K562 (cell line): ENCODE data around the gene AKR1A1. TPM values are rescaled to one million over a fixed set of nuclear protein-coding genes. Genes with fewer than 3 reads are reported as not detected.

ENCODE experiments used
- ATAC-seq: fragments of 200-7000 bp; cut with Tn5 transposase; 3 replicates; pipeline ENCODE4 v1.9.1; 2020; ENCODE audit warnings: moderate library complexity
- BruUV-seq: library from RNA; stranded (reverse); fragments of 400-500 nt; replicated peaks from 2 replicates; lab custom pipeline; 2021; lab: Mats Ljungman, UMichigan
- CTCF ChIA-PET: fragments of 300-600 bp; formaldehyde crosslinking; extraction: SDS; loops from one replicate; lab custom pipeline; 2021; ENCODE audit warnings: low intra/inter-chr PET ratio; lab: Yijun Ruan, JAX
- POLR2A ChIA-PET: fragments of 300-600, 350-650 bp; sonication (Branson Sonifier 250); formaldehyde crosslinking; extraction: SDS; loops from one replicate; lab custom pipeline; 2021; ENCODE audit warnings: antibody characterized with exemption, inconsistent platforms; lab: Yijun Ruan, JAX
- DNase-seq, 4 experiments: peaks; one replicate each; pipeline versions ENCODE4 v3.0.0 to v3.0.0-alpha.2; 2011 to 2018; ENCODE audit warnings: low spot score in 3 of 4, mixed read lengths in 3 of 4; ENCODE audit errors: extremely low read depth in 1 of 4
- FAIRE-seq: peaks from 2 replicates; lab custom pipeline; 2011; peaks lifted over from hg19 to GRCh38; lab: Jason Lieb, UNC
- H2AFZ ChIP-seq: 2 replicates; pipeline ENCODE4 v1.6.0; 2011; ENCODE audit warnings: low read depth, low read length, control low read depth, inconsistent platforms
- H3K27ac ChIP-seq: fragments of 200-600 bp; 3 replicates; pipeline ENCODE4 v1.8.0; 2011; ENCODE audit warnings: low read depth, mild to moderate bottlenecking, control low read depth, inconsistent platforms, low read length, moderate library complexity, mixed read lengths; ENCODE audit errors: extremely low read depth
- H3K27me3 ChIP-seq, 2 experiments: fragments of 300-600 bp in 1 of 2; 2 replicates in 1 of 2; 3 replicates in 1 of 2; pipeline versions ENCODE4 v1.6.0 to v1.8.0; 2011; ENCODE audit warnings: inconsistent platforms in 2 of 2, low read length in 2 of 2, mild to moderate bottlenecking in 1 of 2, mixed read lengths in 1 of 2, moderate library complexity in 1 of 2; ENCODE audit not compliant: control insufficient read depth in 2 of 2, insufficient read depth in 2 of 2
- H3K36me3 ChIP-seq: fragments of 300-600 bp; 3 replicates; pipeline ENCODE4 v1.8.0; 2011; ENCODE audit warnings: mild to moderate bottlenecking, low read length, inconsistent platforms; ENCODE audit not compliant: control insufficient read depth, insufficient read depth
- H3K4me1 ChIP-seq, 2 experiments: fragments of 200-600 bp in 1 of 2; replicated peaks in 1 of 2; 2 replicates in 1 of 2; 3 replicates in 1 of 2; pipeline versions ENCODE4 v1.5.1 to v1.8.0; 2011; ENCODE audit warnings: inconsistent platforms in 2 of 2, low read length in 2 of 2, mild to moderate bottlenecking in 1 of 2, mixed read lengths in 1 of 2, moderate library complexity in 1 of 2; ENCODE audit not compliant: control insufficient read depth in 2 of 2, insufficient read depth in 2 of 2
- H3K4me2 ChIP-seq: 2 replicates; pipeline ENCODE4 v1.6.1; 2011; ENCODE audit warnings: low read length, control low read depth, inconsistent platforms, mixed read lengths; ENCODE audit not compliant: insufficient read depth
- H3K4me3 ChIP-seq: fragments of 200-600 bp; sonication (generic), shearing (Covaris generic); 2 replicates; pipeline ENCODE4 v1.5.1; 2016; ENCODE audit warnings: control low read depth, inconsistent platforms
- H3K79me2 ChIP-seq: fragments of 200-600 bp; 3 replicates; pipeline ENCODE4 v1.8.0; 2011; ENCODE audit warnings: low read length, inconsistent platforms; ENCODE audit not compliant: control insufficient read depth, insufficient read depth
- H3K9ac ChIP-seq, 2 experiments: 2 replicates each; pipeline versions ENCODE4 v1.6.0 to v1.6.1; 2011; ENCODE audit warnings: low read depth in 2 of 2, low read length in 2 of 2, control low read depth in 1 of 2, inconsistent platforms in 1 of 2, mild to moderate bottlenecking in 1 of 2, mixed read lengths in 1 of 2; ENCODE audit not compliant: insufficient read depth in 1 of 2
- H3K9me1 ChIP-seq: one replicate; pipeline ENCODE4 v1.6.0; 2011; ENCODE audit warnings: inconsistent platforms, mild to moderate bottlenecking, low read length, moderate library complexity; ENCODE audit not compliant: control insufficient read depth, insufficient read depth
- H3K9me3 ChIP-seq: replicated peaks from 2 replicates; pipeline ENCODE4 v1.5.1; 2011; ENCODE audit warnings: low read depth, low read length, inconsistent platforms; ENCODE audit not compliant: control insufficient read depth, insufficient read depth
- H4K20me1 ChIP-seq: replicated peaks from 2 replicates; pipeline ENCODE4 v1.6.1; 2011; ENCODE audit warnings: low read length, inconsistent platforms, mixed read lengths; ENCODE audit not compliant: control insufficient read depth, insufficient read depth
- BRD4 ChIP-seq: fragments of 200-600 bp; sonication (generic); IDR thresholded peaks from 2 replicates; pipeline ENCODE4 v1.6.1; 2017; ENCODE audit warnings: inconsistent platforms
- CREBBP ChIP-seq: IDR thresholded peaks from one replicate; pipeline ENCODE4 v1.6.1; 2012; ENCODE audit warnings: low read depth, mild to moderate bottlenecking, control low read depth, inconsistent platforms, low read length
- DACH1 ChIP-seq: fragments of 450-650 bp; IDR thresholded peaks from 2 replicates; pipeline ENCODE4 v1.6.1; 2018; ENCODE audit not compliant: partially characterized antibody
- EGR1 ChIP-seq: fragments of 450-650 bp; conservative IDR thresholded peaks from 2 replicates; pipeline ENCODE4 v1.6.1; 2017; ENCODE audit warnings: mild to moderate bottlenecking
- ELF4 ChIP-seq: fragments of 450-650 bp; formaldehyde crosslinking; IDR thresholded peaks from 2 replicates; pipeline ENCODE4 v1.4.0; 2022; ENCODE audit warnings: missing genetic modification characterization
- ESRRB ChIP-seq: fragments of 250-450 bp; sonication (Bioruptor Pico); IDR thresholded peaks from 2 replicates; pipeline ENCODE4 v1.5.0; 2020; ENCODE audit warnings: mild to moderate bottlenecking, moderate library complexity, borderline replicate concordance
- FOXJ3 ChIP-seq: sonication (generic); formaldehyde crosslinking; IDR thresholded peaks from 2 replicates; pipeline ENCODE4 v1.4.0; 2020; ENCODE audit warnings: mild to moderate bottlenecking, missing genetic modification reagents
- FUS ChIP-seq: fragments of 200-400 bp; formaldehyde crosslinking; optimal IDR thresholded peaks from 2 replicates; pipeline ENCODE3; 2017; ENCODE audit warnings: low read depth, low read length
- MCM2 ChIP-seq: fragments of 450-650 bp; IDR thresholded peaks from 2 replicates; pipeline ENCODE4 v1.6.1; 2017; ENCODE audit warnings: low read depth, mild to moderate bottlenecking
- NBN ChIP-seq: fragments of 450-650 bp; IDR thresholded peaks from 2 replicates; pipeline ENCODE4 v1.6.1; 2016; ENCODE audit warnings: low read depth, mild to moderate bottlenecking
- NFATC3 ChIP-seq: fragments of 450-650 bp; IDR thresholded peaks from 2 replicates; pipeline ENCODE4 v1.6.1; 2017; ENCODE audit warnings: mild to moderate bottlenecking
- RCOR1 ChIP-seq, 2 experiments: IDR thresholded peaks; 2 replicates each; pipeline ENCODE4 v1.6.1; 2012; ENCODE audit warnings: low read depth in 2 of 2, low read length in 2 of 2, borderline replicate concordance in 1 of 2, improper control_type of control experiment in 1 of 2
- SIRT6 ChIP-seq: IDR thresholded peaks from one replicate; pipeline ENCODE4 v1.6.1; 2012; ENCODE audit warnings: low read depth, mild to moderate bottlenecking, control low read depth, inconsistent platforms, low read length, moderate library complexity
- SMAD3 ChIP-seq: fragments of 450-650 bp; formaldehyde crosslinking; conservative IDR thresholded peaks from 2 replicates; pipeline ENCODE4 v1.4.0; 2020; ENCODE audit warnings: mild to moderate bottlenecking
- SOX6 ChIP-seq: fragments of 450-650 bp; IDR thresholded peaks from 2 replicates; pipeline ENCODE4 v1.6.1; 2014; ENCODE audit warnings: mild to moderate bottlenecking
- TEAD1 ChIP-seq, 2 experiments: fragments of 450-650 bp in 1 of 2; sonication (generic) in 1 of 2; formaldehyde crosslinking; IDR thresholded peaks; 2 replicates each; pipeline versions ENCODE4 v1.4.0 to v1.8.0; 2020 to 2022; ENCODE audit warnings: mild to moderate bottlenecking in 2 of 2, missing genetic modification reagents in 1 of 2
- ZNF12 ChIP-seq: sonication (generic); formaldehyde crosslinking; IDR thresholded peaks from 2 replicates; pipeline ENCODE4 v1.4.0; 2020; ENCODE audit warnings: mild to moderate bottlenecking, missing genetic modification reagents
- WGBS: fragments of 100-300 bp; shearing (Covaris generic); methylation state at CpG from one replicate; pipeline ENCODE4 v1.1.6; 2016; ENCODE audit warnings: low coverage, mixed read lengths; ENCODE audit not compliant: insufficient coverage; ENCODE audit errors: missing lambda C conversion rate; 5-methylcytosine and 5-hydroxymethylcytosine counted together
- in situ Hi-C: fragments of 300-500 bp; cut with MboI; formaldehyde crosslinking; loops from 4 replicates; pipeline ENCODE4 v1.15.0; 2018; ENCODE audit warnings: inconsistent platforms, mixed read lengths
- intact Hi-C: fragments of 100-400 bp; cut with micrococcal nuclease; formaldehyde crosslinking; loops from 2 replicates; pipeline ENCODE4 v1.14.2; 2022
- polyA plus RNA-seq, 8 experiments: library from polyadenylated mRNA; depleted of rRNA in 4 of 8; stranded (reverse) in 5 of 8; unstranded in 3 of 8; fragments of >200 nt; fragmentation: Nextera tagmentation in 2 of 8; fragmentation: Illumina TruSeq in 1 of 8; extraction: Ambion mirVana in 2 of 8; extraction: Trizol in 1 of 8; gene quantifications; 2 replicates each; pipeline versions ENCODE4 v1.2.1 to v1.2.3, GENCODE V29; 2011 to 2014; ENCODE audit warnings: inconsistent platforms in 1 of 8, missing spikeins in 1 of 8
- total RNA-seq, 7 experiments: library from RNA; depleted of rRNA in 6 of 7; stranded (reverse); fragments of >200 nt in 6 of 7; fragmentation: Illumina TruSeq in 2 of 7; extraction: Trizol in 2 of 7; gene quantifications; 2 replicates each; pipeline versions ENCODE4 v1.2.1 to v1.2.3, GENCODE V29; 2011 to 2021; ENCODE audit warnings: low replicate concordance in 1 of 7
- TF ChIP-seq, protein P1 (sequence below): sonication (generic); formaldehyde crosslinking; IDR thresholded peaks from 2 replicates; pipeline ENCODE4 v1.8.1; 2023; ENCODE audit warnings: missing genetic modification reagents, mild to moderate bottlenecking, borderline replicate concordance

AKR1A1 gene
- total and polyA plus RNA-seq, 9 of the 15 experiments (the other 6 are each of a cell fraction or from before 2014, with no cell fraction given): 68.6 to 211 (median 132) TPM

DNA sequence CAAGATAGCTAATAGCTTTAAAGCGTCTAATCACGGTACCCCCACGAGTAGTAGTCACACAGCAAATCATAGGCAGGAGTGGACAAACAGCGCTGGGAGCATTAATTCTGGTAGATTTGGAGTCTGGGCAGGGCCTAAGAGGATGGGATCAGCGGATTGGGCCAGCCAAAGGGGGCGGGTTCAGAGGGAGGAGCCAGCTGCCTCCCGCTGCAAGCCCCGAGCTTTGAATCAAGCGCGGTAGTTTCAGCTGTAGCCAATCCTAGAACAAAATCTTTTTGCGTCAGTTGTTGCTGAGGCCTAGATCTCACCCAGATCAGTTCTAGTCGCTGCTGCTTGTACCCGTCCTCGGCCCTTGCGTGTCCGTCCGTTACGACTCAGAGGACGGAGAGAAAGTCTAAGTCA lies 32.6 kb downstream of the AKR1A1 start (continued):
- no peak; the same call in 1 of the 2 replicates for TF ChIP-seq NBN
- no peak for TF ChIP-seq CREBBP
- TF ChIP-seq DACH1: no peak

DNA sequence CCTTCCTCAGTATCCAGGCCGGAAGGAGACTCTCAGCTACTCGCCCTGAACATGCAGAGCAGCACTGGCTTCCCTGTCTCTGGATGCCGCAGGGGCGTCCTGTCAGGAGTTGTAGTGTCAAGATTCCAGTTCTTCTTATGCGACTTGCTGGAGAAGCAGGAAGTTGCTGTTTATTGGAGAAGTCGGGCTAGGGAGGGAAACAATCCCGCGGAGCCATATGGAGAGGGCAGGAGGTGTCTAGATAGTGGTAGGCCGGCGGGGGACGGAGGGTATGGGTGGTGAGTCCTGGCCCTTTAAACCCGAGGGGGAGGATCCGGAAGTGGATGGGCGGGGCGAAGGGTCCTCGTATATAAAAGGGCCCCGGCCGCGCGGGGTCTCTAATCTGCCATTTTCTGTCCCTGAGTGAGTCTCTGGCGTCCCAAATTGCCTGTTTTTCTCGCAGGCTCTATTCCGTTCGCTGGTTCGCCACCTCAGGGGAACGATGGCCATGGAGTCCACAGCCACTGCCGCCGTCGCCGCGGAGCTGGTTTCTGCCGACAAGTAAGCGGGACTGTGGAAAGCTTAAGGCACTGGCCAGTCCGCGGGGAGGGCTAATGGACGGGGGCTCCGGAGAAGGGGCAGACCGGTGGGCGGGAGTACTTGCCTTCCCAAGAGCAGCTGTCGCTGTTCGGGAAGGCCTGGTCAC lies 33.2 kb downstream of the AKR1A1 start, which contains the start of gene NASP:
NASP (plus strand) TSS at position 376 of the 685 bp plus-strand sequence; CDS start at position 482, 106 bp downstream.
- POLR2A ChIA-PET: interaction anchor here (0.6 to 10.2 kb wide), 52 partner anchors 9 to 862 kb away, joined by 3 to 142 read pairs (median 4); partner anchors contain the start of genes AKR1A1, CCDC163, GPBP1L1 and HECTD3
- intact Hi-C loops (loop anchor here (5.0 kb wide), 2 partner anchors 103 to 168 kb away; partner anchors contain the start of genes GPBP1L1, IPP and TMEM69), in situ Hi-C loops (no loop called here)
- Histone ChIP-seq H3K9ac (peak within 1 kb of the TSS; percentile 99 to 100), H3K36me3 (peaks cover 36% of the 10 kb centered on the region), H3K4me2 (peak within 1 kb of the TSS; percentile 99), H3K4me3 (peak within 1 kb of the TSS; percentile 88), H3K27me3 (no peaks in the 10 kb centered on the region), H2AFZ (peak within 1 kb of the TSS; percentile 100), H4K20me1 (peaks cover 29% of the 10 kb centered on the region), H3K9me3 (no peaks in the 10 kb centered on the region), H3K79me2 (peaks cover 53% of the 10 kb centered on the region), H3K27ac (peak within 1 kb of the TSS; percentile 97), H3K9me1 (peaks cover 3% of the 10 kb centered on the region), H3K4me1 (peaks cover 6 to 27% of the 10 kb centered on the region in 2 experiments; a peak in 4 of 5 replicates)
- CTCF ChIA-PET: no interaction called here
- WGBS: 1% methylated on average over 39 of the region's 41 CpGs
- DNase-seq (peak; percentile 92 to 98 (median 94)), ATAC-seq (peak; percentile 82), FAIRE-seq (peak; percentile 37)
- BruUV-seq: TSS peak; percentile 67
- TF ChIP-seq ESRRB (CRISPR knock-in tag): no peak
- peak; percentile 39; the same call in 1 of the 2 replicates for TF ChIP-seq SOX6
- no peak; a peak in 1 of 4 replicates for TF ChIP-seq TEAD1 (CRISPR knock-in tag; IDR thresholded peaks at IDR 0.05)
- TF ChIP-seq SIRT6: no peak
- TF ChIP-seq FUS: no peak
- TF ChIP-seq BRD4: peak; percentile 97
- peak; percentile 55; the same call in 1 of the 2 replicates for TF ChIP-seq ZNF12 (CRISPR knock-in tag)
- TF ChIP-seq, protein P1, sequence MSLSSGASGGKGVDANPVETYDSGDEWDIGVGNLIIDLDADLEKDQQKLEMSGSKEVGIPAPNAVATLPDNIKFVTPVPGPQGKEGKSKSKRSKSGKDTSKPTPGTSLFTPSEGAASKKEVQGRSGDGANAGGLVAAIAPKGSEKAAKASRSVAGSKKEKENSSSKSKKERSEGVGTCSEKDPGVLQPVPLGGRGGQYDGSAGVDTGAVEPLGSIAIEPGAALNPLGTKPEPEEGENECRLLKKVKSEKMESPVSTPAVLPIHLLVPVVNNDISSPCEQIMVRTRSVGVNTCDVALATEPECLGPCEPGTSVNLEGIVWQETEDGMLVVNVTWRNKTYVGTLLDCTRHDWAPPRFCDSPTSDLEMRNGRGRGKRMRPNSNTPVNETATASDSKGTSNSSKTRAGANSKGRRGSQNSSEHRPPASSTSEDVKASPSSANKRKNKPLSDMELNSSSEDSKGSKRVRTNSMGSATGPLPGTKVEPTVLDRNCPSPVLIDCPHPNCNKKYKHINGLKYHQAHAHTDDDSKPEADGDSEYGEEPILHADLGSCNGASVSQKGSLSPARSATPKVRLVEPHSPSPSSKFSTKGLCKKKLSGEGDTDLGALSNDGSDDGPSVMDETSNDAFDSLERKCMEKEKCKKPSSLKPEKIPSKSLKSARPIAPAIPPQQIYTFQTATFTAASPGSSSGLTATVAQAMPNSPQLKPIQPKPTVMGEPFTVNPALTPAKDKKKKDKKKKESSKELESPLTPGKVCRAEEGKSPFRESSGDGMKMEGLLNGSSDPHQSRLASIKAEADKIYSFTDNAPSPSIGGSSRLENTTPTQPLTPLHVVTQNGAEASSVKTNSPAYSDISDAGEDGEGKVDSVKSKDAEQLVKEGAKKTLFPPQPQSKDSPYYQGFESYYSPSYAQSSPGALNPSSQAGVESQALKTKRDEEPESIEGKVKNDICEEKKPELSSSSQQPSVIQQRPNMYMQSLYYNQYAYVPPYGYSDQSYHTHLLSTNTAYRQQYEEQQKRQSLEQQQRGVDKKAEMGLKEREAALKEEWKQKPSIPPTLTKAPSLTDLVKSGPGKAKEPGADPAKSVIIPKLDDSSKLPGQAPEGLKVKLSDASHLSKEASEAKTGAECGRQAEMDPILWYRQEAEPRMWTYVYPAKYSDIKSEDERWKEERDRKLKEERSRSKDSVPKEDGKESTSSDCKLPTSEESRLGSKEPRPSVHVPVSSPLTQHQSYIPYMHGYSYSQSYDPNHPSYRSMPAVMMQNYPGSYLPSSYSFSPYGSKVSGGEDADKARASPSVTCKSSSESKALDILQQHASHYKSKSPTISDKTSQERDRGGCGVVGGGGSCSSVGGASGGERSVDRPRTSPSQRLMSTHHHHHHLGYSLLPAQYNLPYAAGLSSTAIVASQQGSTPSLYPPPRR (CRISPR knock-in tag): no peak
- TF ChIP-seq RCOR1 (IDR thresholded peaks at IDR 0.05; ENCODE audit: borderline replicate concordance in 1 of 2, low read depth in 2 of 2, low read length in 2 of 2): peak in 1 of 2 experiments; percentile 6; a peak in 1 of 4 replicates
- no peak for TF ChIP-seq ELF4 (CRISPR knock-in tag)
- TF ChIP-seq FOXJ3 (CRISPR knock-in tag): no peak; the same call in 1 of the 2 replicates
- no peak for TF ChIP-seq SMAD3 (CRISPR knock-in tag)
- no peak for TF ChIP-seq EGR1
- TF ChIP-seq MCM2: no peak
- TF ChIP-seq NFATC3: peak; percentile 74; the same call in 1 of the 2 replicates
